ENCODE measurements around the gene SLC37A4. TPM values are rescaled to one million over a fixed set of nuclear protein-coding genes. Genes with fewer than 3 reads are reported as not detected.

Gene SLC37A4
- total and polyA plus RNA-seq, 10 of the 15 experiments (the other 5 are each of a cell fraction or from before 2014, with no cell fraction given) = 11.6 to 29.7 (median 20.4) TPM

- peak; percentile 61; the same call in 1 of the 2 replicates for TF ChIP-seq MAX (IDR thresholded peaks at IDR 0.05; ENCODE audit: low read depth, low read length)
- 0 out of 2 replicates have a peak, but pooled peaks have one; percentile 16 for TF ChIP-seq RELB (IDR thresholded peaks at IDR 0.05; ENCODE audit: low read depth)
- TF ChIP-seq CREM (IDR thresholded peaks at IDR 0.05; ENCODE audit: low read depth) = no peak
- peak; percentile 24 for TF ChIP-seq MEF2B (IDR thresholded peaks at IDR 0.05; ENCODE audit: partially characterized antibody, poor library complexity, severe bottlenecking)
- peak; percentile 2 for TF ChIP-seq RELA (IDR thresholded peaks at IDR 0.05; ENCODE audit: borderline replicate concordance, partially characterized antibody)
- no peak for TF ChIP-seq CBX5 (IDR thresholded peaks at IDR 0.05; ENCODE audit: low read depth)
Measured at GRCh38 chr11:119052163-119052814, 21.6 kb upstream of the SLC37A4 start (continued).

GRCh38 chr11:119051440-119052162 lies 20.9 kb upstream of the SLC37A4 start:
- intact Hi-C loops (cut with micrococcal nuclease; ENCODE audit: unreplicated experiment) (no loop called here), in situ Hi-C loops (cut with MboI) (no loop called here)
- peaks cover 33% of the 10 kb centered on the region for H3K79me2 ChIP-seq (ENCODE audit: control insufficient read depth, insufficient read depth, low read length)
- WGBS (ENCODE audit: insufficient coverage, insufficient replicate concordance, low lambda C conversion rate, missing lambda C conversion rate) = 17% methylated on average over 17 of the region's 17 CpGs
- DNase-seq (ENCODE audit: low read depth, low spot score) (peak; percentile 51), ATAC-seq (peak; percentile 88), FAIRE-seq (peak; percentile 81)
- ChIA-PET POLR2A (interaction anchor here (0.6 to 2.3 kb wide), 14 partner anchors 9 to 138 kb away, joined by 3 to 14 read pairs (median 5); partner anchors contain the start of genes HMBS, RPS25, SLC37A4 and TRAPPC4), RAD21 (ENCODE audit: unreplicated experiment) (interaction anchor here (0.6 to 2.8 kb wide), 10 partner anchors 13 to 269 kb away, joined by 3 to 20 read pairs (median 4); partner anchors contain the start of genes HINFP, HMBS, RPS25 and SLC37A4), SMC1A (ENCODE audit: uncharacterized antibody, unreplicated experiment) (interaction anchor here (0.6 to 1.6 kb wide), 7 partner anchors 8 to 262 kb away, joined by 3 to 6 read pairs (median 4); partner anchors contain the start of genes CENATAC, SLC37A4 and VPS11), CTCF (interaction anchor here (0.6 to 1.9 kb wide), 9 partner anchors 16 to 272 kb away, joined by 3 to 8 read pairs (median 4); partner anchors contain the start of genes RPS25, SLC37A4, TRAPPC4 and VPS11)
- peaks cover 42 to 43% of the 10 kb centered on the region in 2 experiments for H3K36me3 ChIP-seq (ENCODE audit: control insufficient read depth in 2 of 2, insufficient read depth in 2 of 2, low read length in 1 of 2)
- H3K4me3 ChIP-seq = peak overlapping the region; percentile 43; the same call in 1 of the 2 replicates
- H3K27me3 ChIP-seq (replicated peaks in 1 of 2; ENCODE audit: control insufficient read depth in 2 of 2, insufficient read depth in 2 of 2, low read length in 1 of 2) = no peaks in the 10 kb centered on the region
- H4K20me1 ChIP-seq (ENCODE audit: control insufficient read depth, insufficient read depth) = no peaks in the 10 kb centered on the region
- H3K4me1 ChIP-seq (ENCODE audit: control insufficient read depth, insufficient read depth, low read length) = peaks cover 33% of the 10 kb centered on the region
- peak overlapping the region; percentile 9; the same call in 1 of the 2 replicates for H2AFZ ChIP-seq (ENCODE audit: control insufficient read depth, low read depth, low read length)
- TSS peak; percentile 3 for BruUV-seq (replicated peaks)
- H3K9ac ChIP-seq (ENCODE audit: control insufficient read depth, insufficient read depth, low read length) = peak overlapping the region; percentile 24; the same call in 1 of the 2 replicates
- H3K4me2 ChIP-seq (ENCODE audit: control insufficient read depth, insufficient read depth) = peak overlapping the region; percentile 61
- peak overlapping the region; percentile 71 for H3K27ac ChIP-seq (ENCODE audit: control insufficient read depth, insufficient read depth)
- no peaks in the 10 kb centered on the region for H3K9me3 ChIP-seq (replicated peaks; ENCODE audit: control insufficient read depth, insufficient read depth, low read length)
- TF ChIP-seq PAX5 (IDR thresholded peaks at IDR 0.05; ENCODE audit: borderline replicate concordance, low read depth, low read length) = peak; percentile 57; the same call in 1 of the 2 replicates
- TF ChIP-seq ATF3 (IDR thresholded peaks at IDR 0.05; ENCODE audit: borderline replicate concordance, extremely low read depth, low read depth, low read length) = no peak
- TF ChIP-seq SKIL (IDR thresholded peaks at IDR 0.05; ENCODE audit: low read depth, poor library complexity, severe bottlenecking) = no peak
- TF ChIP-seq RELB (IDR thresholded peaks at IDR 0.05; ENCODE audit: low read depth) = peak; percentile 81
- peak; percentile 78 for TF ChIP-seq POLR2AphosphoS5 (IDR thresholded peaks at IDR 0.05; ENCODE audit: low read length)
